Body of pancreas (tissue), 4 donors: Measurements from ENCODE around the gene RICTOR.

ENCODE experiments used
- POLR2A ChIP-seq, 3 donors: fragments of 450-650 bp; IDR thresholded peaks; one replicate each; pipeline ENCODE4 v1.6.1; 2016; ENCODE audit warnings: antibody characterized with exemption in 3 of 3, mild to moderate bottlenecking in 2 of 3
- TF ChIP-seq, protein P1 (sequence below), 7 experiments: fragments of 450-650 bp in 4 of 7; fragments of 200-600 bp in 3 of 7; sonication (generic) in 3 of 7; IDR thresholded peaks; one replicate each; pipeline ENCODE4 v1.5.1; 2016 to 2019; ENCODE audit warnings: antibody characterized with exemption in 7 of 7

DNA sequence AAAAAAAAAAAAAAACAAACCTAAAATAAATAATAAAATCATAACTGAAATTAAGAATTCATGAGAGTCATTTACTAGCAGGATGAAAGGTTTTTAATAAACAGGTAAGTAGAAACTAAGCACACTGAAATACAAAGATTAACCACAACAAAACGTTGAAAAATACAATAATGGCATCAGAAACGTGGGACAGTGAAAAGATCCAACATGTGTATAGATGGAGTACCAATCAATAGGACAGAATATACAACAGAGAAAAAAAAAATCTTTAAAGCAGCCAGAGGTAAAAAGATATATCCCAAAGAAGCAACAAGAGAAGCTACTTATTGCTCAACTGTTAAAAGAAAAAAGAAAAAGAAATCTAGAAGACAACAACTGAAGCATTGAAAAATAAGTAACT is 75.2 kb downstream of the RICTOR start:
- TF ChIP-seq, protein P1, sequence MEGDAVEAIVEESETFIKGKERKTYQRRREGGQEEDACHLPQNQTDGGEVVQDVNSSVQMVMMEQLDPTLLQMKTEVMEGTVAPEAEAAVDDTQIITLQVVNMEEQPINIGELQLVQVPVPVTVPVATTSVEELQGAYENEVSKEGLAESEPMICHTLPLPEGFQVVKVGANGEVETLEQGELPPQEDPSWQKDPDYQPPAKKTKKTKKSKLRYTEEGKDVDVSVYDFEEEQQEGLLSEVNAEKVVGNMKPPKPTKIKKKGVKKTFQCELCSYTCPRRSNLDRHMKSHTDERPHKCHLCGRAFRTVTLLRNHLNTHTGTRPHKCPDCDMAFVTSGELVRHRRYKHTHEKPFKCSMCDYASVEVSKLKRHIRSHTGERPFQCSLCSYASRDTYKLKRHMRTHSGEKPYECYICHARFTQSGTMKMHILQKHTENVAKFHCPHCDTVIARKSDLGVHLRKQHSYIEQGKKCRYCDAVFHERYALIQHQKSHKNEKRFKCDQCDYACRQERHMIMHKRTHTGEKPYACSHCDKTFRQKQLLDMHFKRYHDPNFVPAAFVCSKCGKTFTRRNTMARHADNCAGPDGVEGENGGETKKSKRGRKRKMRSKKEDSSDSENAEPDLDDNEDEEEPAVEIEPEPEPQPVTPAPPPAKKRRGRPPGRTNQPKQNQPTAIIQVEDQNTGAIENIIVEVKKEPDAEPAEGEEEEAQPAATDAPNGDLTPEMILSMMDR (IDR thresholded peaks at IDR 0.05), result no peak
- no peak for TF ChIP-seq POLR2A (IDR thresholded peaks at IDR 0.05)
